H1 (cell line): ENCODE results near the gene SH2D2A. TPM values are rescaled to one million over a fixed set of nuclear protein-coding genes. Genes with fewer than 3 reads are reported as not detected.

Experiments used
- SIN3A ChIP-seq, 2 experiments: IDR thresholded peaks in 1 of 2; conservative IDR thresholded peaks in 1 of 2; 2 replicates each; pipeline ENCODE4 v1.6.1; 2011 to 2012; ENCODE audit warnings: low read length in 2 of 2, improper control_type of control experiment in 1 of 2, low read depth in 1 of 2, mild to moderate bottlenecking in 1 of 2
- SP2 ChIP-seq: IDR thresholded peaks from 2 replicates; pipeline ENCODE4 v1.6.1; 2012; ENCODE audit warnings: mild to moderate bottlenecking, low read length, inconsistent platforms
- polyA plus RNA-seq, 7 experiments: library from polyadenylated mRNA; depleted of rRNA in 3 of 7; stranded (reverse) in 5 of 7; unstranded in 2 of 7; fragments of >200 nt in 5 of 7; fragments of 200-250 nt in 2 of 7; gene quantifications; 1 replicate in 5 of 7; 2 replicates in 1 of 7; 4 replicates in 1 of 7; pipeline versions ENCODE4 v1.2.1 to v1.2.3, GENCODE V29; 2011 to 2013; ENCODE audit warnings: missing spikeins in 2 of 7, mixed read lengths in 2 of 7
- total RNA-seq: library from RNA; stranded (reverse); fragmentation: NEBNext Ultra II Directional; extraction: Animal tissue kit (Norgen Biotek cat#: 25700); gene quantifications from 2 replicates; pipeline ENCODE4 v1.2.1, GENCODE V29; 2021

The SH2D2A gene
- total and polyA plus RNA-seq, 2 of the 8 experiments (the other 6 are each of a cell fraction or from before 2014, with no cell fraction given), result 3.3 to 7.9 TPM

- TF ChIP-seq SP2 (no peak), SIN3A (conservative IDR thresholded peaks at IDR 0.05 in 1 of 2, IDR thresholded peaks at IDR 0.05 in 1 of 2; ENCODE audit: low read depth in 1 of 2, low read length in 2 of 2) (no peak)
- TF ChIP-seq, all 59 proteins: peak for 0
Measured at GRCh38 chr1:156833603-156834002, 17.0 kb upstream of the SH2D2A start (continued).
